Loucy (cell line): ENCODE data around the gene FAF2.

Experiments used
- H2AFZ ChIP-seq: fragments of 200-600 bp; sonication (generic); 2 replicates; pipeline ENCODE4 v1.6.0; 2016; ENCODE audit warnings: antibody characterized with exemption, mild to moderate bottlenecking, low read length, moderate library complexity
- H3F3A ChIP-seq: fragments of 200-600 bp; 2 replicates; pipeline ENCODE4 v1.6.0; 2016; ENCODE audit warnings: antibody characterized with exemption, low read depth, mild to moderate bottlenecking
- H3K27me3 ChIP-seq: fragments of 200-600 bp; sonication (generic); 2 replicates; pipeline ENCODE4 v1.6.1; 2014; ENCODE audit warnings: low read length, mild to moderate bottlenecking; ENCODE audit not compliant: insufficient read depth, poor library complexity, severe bottlenecking
- H3K36me3 ChIP-seq: fragments of 200-600 bp; sonication (generic); 2 replicates; pipeline ENCODE4 v1.6.1; 2016; ENCODE audit warnings: low read length; ENCODE audit not compliant: insufficient read depth
- H3K4me1 ChIP-seq: fragments of 200-600 bp; sonication (generic); 2 replicates; pipeline ENCODE4 v1.5.1; 2014; ENCODE audit warnings: low read length, mild to moderate bottlenecking; ENCODE audit not compliant: insufficient read depth, poor library complexity, severe bottlenecking
- H3K4me2 ChIP-seq: fragments of 200-600 bp; sonication (generic); 2 replicates; pipeline ENCODE4 v1.6.0; 2014; ENCODE audit warnings: antibody characterized with exemption, low read length, low read depth, mild to moderate bottlenecking; ENCODE audit not compliant: poor library complexity, severe bottlenecking
- H3K4me3 ChIP-seq: fragments of 200-600 bp; sonication (generic); 2 replicates; pipeline ENCODE4 v1.5.1; 2014; ENCODE audit warnings: low read length, mild to moderate bottlenecking, mixed read lengths; ENCODE audit not compliant: poor library complexity, severe bottlenecking
- H3K79me2 ChIP-seq: fragments of 200-600 bp; sonication (generic); 2 replicates; pipeline ENCODE4 v1.6.1; 2014; ENCODE audit warnings: low read length; ENCODE audit not compliant: insufficient read depth
- H3K9ac ChIP-seq: fragments of 200-600 bp; sonication (generic); 2 replicates; pipeline ENCODE4 v1.6.0; 2014; ENCODE audit warnings: mild to moderate bottlenecking, low read depth, low read length, moderate library complexity; ENCODE audit not compliant: poor library complexity, severe bottlenecking
- H3K9me2 ChIP-seq: fragments of 200-600 bp; sonication (generic); replicated peaks from 2 replicates; pipeline ENCODE4 v1.6.1; 2016; ENCODE audit warnings: low read depth, low read length, mixed read lengths
- H3K9me3 ChIP-seq: fragments of 200-600 bp; sonication (generic); 2 replicates; pipeline ENCODE4 v1.6.1; 2014; ENCODE audit warnings: mild to moderate bottlenecking, antibody characterized with exemption, low read length, low read depth; ENCODE audit not compliant: insufficient read depth
- H4K20me1 ChIP-seq: fragments of 200-600 bp; sonication (generic); 2 replicates; pipeline ENCODE4 v1.6.0; 2014; ENCODE audit warnings: antibody characterized with exemption, low read length, mild to moderate bottlenecking; ENCODE audit not compliant: insufficient read depth, poor library complexity, severe bottlenecking
- EZH2phosphoT487 ChIP-seq: fragments of 200-600 bp; IDR thresholded peaks from 2 replicates; pipeline ENCODE4 v1.6.1; 2018; ENCODE audit warnings: antibody characterized with exemption, mild to moderate bottlenecking, moderate library complexity, borderline replicate concordance
- TF ChIP-seq, protein P1 (sequence below): fragments of 200-600 bp; sonication (generic); conservative IDR thresholded peaks from 2 replicates; pipeline ENCODE4 v1.5.1; 2014; ENCODE audit warnings: mild to moderate bottlenecking, antibody characterized with exemption, low read length

FAF2 gene

DNA sequence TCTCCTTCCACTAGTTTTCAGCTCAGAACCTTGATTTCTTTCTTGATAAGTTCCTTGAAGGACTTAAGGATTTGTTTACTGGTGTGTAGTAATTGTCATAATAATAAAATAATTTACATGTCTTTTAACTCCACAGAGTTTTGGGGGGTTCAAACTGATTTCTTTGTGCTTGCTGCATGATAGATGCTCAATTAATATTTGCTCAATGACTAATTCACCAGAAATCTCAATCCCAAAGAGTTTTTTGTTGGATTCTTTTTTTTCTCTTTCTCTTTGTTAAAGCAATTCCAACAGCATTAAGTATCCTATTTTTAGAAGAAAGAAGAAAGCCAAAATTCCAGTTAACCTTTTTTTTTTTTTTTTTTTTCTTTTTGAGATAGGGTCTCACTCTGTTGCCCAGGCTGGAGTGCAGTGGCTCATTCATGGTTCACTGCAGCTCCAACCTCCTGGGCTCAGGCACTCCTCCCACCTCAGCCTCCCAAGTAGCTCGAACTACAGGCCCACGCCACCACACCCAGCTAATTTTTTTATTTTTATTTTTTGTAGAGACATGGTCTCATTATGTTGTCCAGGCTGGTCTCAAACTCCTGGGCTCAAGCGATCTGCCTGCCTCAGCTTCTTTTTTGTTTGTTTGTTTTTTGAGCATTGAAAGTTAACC is 10.8 kb downstream of the FAF2 start:
- Histone ChIP-seq H3K36me3 (no peaks in the 10 kb centered on the region), H3K9me2 (no peaks in the 10 kb centered on the region), H3K4me2 (no peak overlapping the region), H3F3A (no peaks in the 10 kb centered on the region), H3K79me2 (peaks cover 37% of the 10 kb centered on the region), H3K9ac (no peak overlapping the region), H3K4me3 (no peak overlapping the region), H3K9me3 (no peaks in the 10 kb centered on the region), H2AFZ (no peak overlapping the region), H4K20me1 (peaks cover 4% of the 10 kb centered on the region), H3K4me1 (no peaks in the 10 kb centered on the region), H3K27me3 (no peaks in the 10 kb centered on the region)
- no peak for TF ChIP-seq EZH2phosphoT487

DNA sequence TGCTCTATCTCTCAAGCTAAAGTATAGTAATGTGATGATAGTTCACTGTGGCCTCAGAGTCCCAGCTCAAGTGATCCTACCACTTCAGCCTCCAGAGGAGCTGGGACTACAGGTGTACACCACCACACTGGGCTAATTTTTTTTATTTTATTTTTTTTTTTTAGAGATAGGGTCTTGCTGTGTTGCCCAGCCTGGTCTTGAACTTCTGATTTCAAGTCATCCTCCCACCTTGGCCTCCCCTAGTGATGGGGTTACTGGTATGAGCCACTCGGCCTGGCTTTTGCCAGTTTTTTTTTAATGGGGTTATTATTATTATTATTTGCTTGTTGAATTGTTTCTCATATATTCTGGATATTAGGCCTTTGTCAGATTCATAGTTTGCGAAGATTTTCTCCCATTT is 13.2 kb downstream of the FAF2 start:
- Histone ChIP-seq H3K4me1 (no peaks in the 10 kb centered on the region), H3K36me3 (no peaks in the 10 kb centered on the region), H3K9me3 (no peaks in the 10 kb centered on the region), H3K9me2 (no peaks in the 10 kb centered on the region), H3K27me3 (no peaks in the 10 kb centered on the region), H4K20me1 (peaks cover 4% of the 10 kb centered on the region), H3K4me2 (no peak overlapping the region), H3K79me2 (peaks cover 37% of the 10 kb centered on the region), H2AFZ (no peak overlapping the region), H3K4me3 (no peak overlapping the region), H3F3A (no peaks in the 10 kb centered on the region), H3K9ac (no peak overlapping the region)
- no peak for TF ChIP-seq EZH2phosphoT487
- TF ChIP-seq, protein P1, sequence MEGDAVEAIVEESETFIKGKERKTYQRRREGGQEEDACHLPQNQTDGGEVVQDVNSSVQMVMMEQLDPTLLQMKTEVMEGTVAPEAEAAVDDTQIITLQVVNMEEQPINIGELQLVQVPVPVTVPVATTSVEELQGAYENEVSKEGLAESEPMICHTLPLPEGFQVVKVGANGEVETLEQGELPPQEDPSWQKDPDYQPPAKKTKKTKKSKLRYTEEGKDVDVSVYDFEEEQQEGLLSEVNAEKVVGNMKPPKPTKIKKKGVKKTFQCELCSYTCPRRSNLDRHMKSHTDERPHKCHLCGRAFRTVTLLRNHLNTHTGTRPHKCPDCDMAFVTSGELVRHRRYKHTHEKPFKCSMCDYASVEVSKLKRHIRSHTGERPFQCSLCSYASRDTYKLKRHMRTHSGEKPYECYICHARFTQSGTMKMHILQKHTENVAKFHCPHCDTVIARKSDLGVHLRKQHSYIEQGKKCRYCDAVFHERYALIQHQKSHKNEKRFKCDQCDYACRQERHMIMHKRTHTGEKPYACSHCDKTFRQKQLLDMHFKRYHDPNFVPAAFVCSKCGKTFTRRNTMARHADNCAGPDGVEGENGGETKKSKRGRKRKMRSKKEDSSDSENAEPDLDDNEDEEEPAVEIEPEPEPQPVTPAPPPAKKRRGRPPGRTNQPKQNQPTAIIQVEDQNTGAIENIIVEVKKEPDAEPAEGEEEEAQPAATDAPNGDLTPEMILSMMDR: no peak

DNA sequence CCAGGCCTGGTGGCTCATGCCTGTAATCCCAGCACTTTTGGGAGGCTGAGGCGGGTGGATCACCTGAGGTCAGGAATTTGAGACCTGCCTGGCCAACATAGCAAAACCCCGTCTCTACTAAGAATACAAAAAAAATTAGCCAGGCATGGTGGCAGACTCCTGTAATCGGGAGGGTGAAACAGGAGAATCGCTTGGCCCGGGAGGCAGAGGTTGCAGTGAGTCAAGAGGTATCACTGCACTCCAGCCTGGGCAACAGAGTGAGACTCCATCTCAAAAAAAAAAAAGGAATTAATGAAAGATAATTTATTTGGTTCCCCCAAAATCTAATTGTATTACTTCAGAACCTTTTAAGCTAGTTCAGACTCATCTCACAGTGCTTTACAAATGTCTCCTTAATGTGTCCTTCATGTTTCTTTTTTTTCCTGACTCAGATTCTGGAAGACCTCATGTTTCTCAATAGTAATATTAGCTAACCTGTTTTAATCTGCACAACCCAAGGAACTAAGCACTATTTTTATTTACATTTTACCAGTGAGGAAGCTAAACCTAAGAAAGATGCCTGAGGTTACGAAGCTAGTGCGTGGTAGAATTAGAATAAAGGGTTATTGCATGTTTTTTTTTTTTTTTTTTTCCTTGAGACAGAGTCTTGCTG is 15.1 kb downstream of the FAF2 start:
- TF ChIP-seq EZH2phosphoT487: no peak
- TF ChIP-seq, protein P1: no peak
- peaks cover 4% of the 10 kb centered on the region for H4K20me1 ChIP-seq
- no peak overlapping the region for H3K9ac ChIP-seq
- H3K36me3 ChIP-seq: no peaks in the 10 kb centered on the region
- H2AFZ ChIP-seq: no peak overlapping the region
- no peak overlapping the region for H3K4me3 ChIP-seq
- no peaks in the 10 kb centered on the region for H3F3A ChIP-seq
- H3K4me2 ChIP-seq: no peak overlapping the region
- H3K9me2 ChIP-seq: no peaks in the 10 kb centered on the region
- H3K4me1 ChIP-seq: no peaks in the 10 kb centered on the region
- no peaks in the 10 kb centered on the region for H3K27me3 ChIP-seq
- peaks cover 33% of the 10 kb centered on the region for H3K79me2 ChIP-seq
- no peaks in the 10 kb centered on the region for H3K9me3 ChIP-seq
